Pancreas (tissue), 10 donors: ENCODE measurements around the gene PF4V1. TPM values are rescaled to one million over a fixed set of nuclear protein-coding genes. Genes with fewer than 3 reads are reported as not detected.

ENCODE experiments used
- ATAC-seq, 4 donors: fragments of 200-7000 bp; cut with Tn5 transposase; one replicate each; pipeline versions ENCODE4 v1.8.0 to v1.9.1; 2020; ENCODE audit warnings: mild to moderate bottlenecking in 4 of 4, moderate library complexity in 4 of 4
- DNase-seq, 6 donors: peaks; one replicate each; pipeline ENCODE4 v3.0.0-alpha.2; 2020
- FAIRE-seq: peaks from 2 replicates; lab custom pipeline; 2012; peaks lifted over from hg19 to GRCh38; lab: Jason Lieb, UNC
- H3K27ac ChIP-seq, 4 donors: fragments of 200-600 bp; sonication (generic); 1 replicate in 3 of 4; 2 replicates in 1 of 4; pipeline versions ENCODE4 v1.5.0 to v1.8.0; 2020
- H3K27me3 ChIP-seq, 4 donors: fragments of 200-600 bp; one replicate each; pipeline ENCODE4 v1.8.0; 2021
- H3K36me3 ChIP-seq, 3 donors: fragments of 200-600 bp; sonication (generic) in 1 of 3; one replicate each; pipeline versions ENCODE4 v1.5.0 to v1.8.0; 2020 to 2021
- H3K4me1 ChIP-seq, 3 donors: fragments of 200-600 bp; one replicate each; pipeline ENCODE4 v1.8.0; 2021
- H3K4me3 ChIP-seq, 4 donors: fragments of 200-600 bp; sonication (generic) in 2 of 4; one replicate each; pipeline versions ENCODE4 v1.5.0 to v1.8.0; 2020 to 2021
- H3K9me3 ChIP-seq, 4 donors: fragments of 200-600 bp; one replicate each; pipeline ENCODE4 v1.8.0; 2021
- WGBS, 2 donors: extraction: QIAGEN DNeasy Blood & Tissue Kit; methylation state at CpG; one replicate each; pipeline ENCODE4 v1.1.7; 2013; 5-methylcytosine and 5-hydroxymethylcytosine counted together
- intact Hi-C, 3 donors: fragments of 100-400 bp; cut with DNase I; formaldehyde crosslinking; loops; one replicate each; pipeline versions ENCODE4 v1.11.1 to v1.14.2; 2022
- polyA plus RNA-seq, 2 donors: library from polyadenylated mRNA; stranded (reverse); fragments of 200-250 nt; gene quantifications; one replicate each; pipeline ENCODE4 v1.2.3, GENCODE V29; 2013
- total RNA-seq, 6 donors: library from RNA; stranded (reverse); fragmentation: NEBNext Ultra II Directional in 4 of 6; extraction: Animal tissue kit (Norgen Biotek cat#: 25700) in 4 of 6; gene quantifications; one replicate each; pipeline versions ENCODE4 v1.2.1 to v1.2.4, GENCODE V29; 2021 to 2023
- TF ChIP-seq, protein P1 (sequence below), 4 donors: fragments of 200-600 bp; sonication (generic) in 3 of 4; IDR thresholded peaks; one replicate each; pipeline versions ENCODE4 v1.5.0 to v1.8.0; 2021; ENCODE audit warnings: antibody characterized with exemption in 4 of 4
- donor health status: healthy with polysubstance abuse.
- donor health status: DM: no; HTN: no; CAD: no; lungs with moderate emphysema.
- donor health status: DM: no; HTN: no; CAD: no.
- donor health status: control.
- donor health status: control.
- donor health status: Bipolar disorder and iron deficiency.
- donor health status: DM: yes; HTN: yes; CAD: no.
- donor health status: DM: no; HTN: no; CAD: no.
- donor health status: DM: no; HTN: no; CAD: no.
- donor health status: DM: yes; HTN: yes; CAD: no.

The PF4V1 gene
- total and polyA plus RNA-seq, 8 donors = 0.53 TPM; not detected in 7

- Histone ChIP-seq H3K27ac (no peak overlapping the region), H3K4me1 (no peaks in the 10 kb centered on the region), H3K27me3 (no peaks in the 10 kb centered on the region), H3K4me3 (no peak overlapping the region), H3K9me3 (no peaks in the 10 kb centered on the region), H3K36me3 (no peaks in the 10 kb centered on the region)
- no peak for ATAC-seq
- intact Hi-C loops = loop anchor here in 2 of 3 donors (10.0 kb wide), 1 partner anchor 201 kb away; no protein-coding TSS in a partner anchor
- WGBS, 2 donors = 58 to 69% methylated on average over 5 of the region's 5 CpGs
- FAIRE-seq = no peak
- TF ChIP-seq, protein P1, sequence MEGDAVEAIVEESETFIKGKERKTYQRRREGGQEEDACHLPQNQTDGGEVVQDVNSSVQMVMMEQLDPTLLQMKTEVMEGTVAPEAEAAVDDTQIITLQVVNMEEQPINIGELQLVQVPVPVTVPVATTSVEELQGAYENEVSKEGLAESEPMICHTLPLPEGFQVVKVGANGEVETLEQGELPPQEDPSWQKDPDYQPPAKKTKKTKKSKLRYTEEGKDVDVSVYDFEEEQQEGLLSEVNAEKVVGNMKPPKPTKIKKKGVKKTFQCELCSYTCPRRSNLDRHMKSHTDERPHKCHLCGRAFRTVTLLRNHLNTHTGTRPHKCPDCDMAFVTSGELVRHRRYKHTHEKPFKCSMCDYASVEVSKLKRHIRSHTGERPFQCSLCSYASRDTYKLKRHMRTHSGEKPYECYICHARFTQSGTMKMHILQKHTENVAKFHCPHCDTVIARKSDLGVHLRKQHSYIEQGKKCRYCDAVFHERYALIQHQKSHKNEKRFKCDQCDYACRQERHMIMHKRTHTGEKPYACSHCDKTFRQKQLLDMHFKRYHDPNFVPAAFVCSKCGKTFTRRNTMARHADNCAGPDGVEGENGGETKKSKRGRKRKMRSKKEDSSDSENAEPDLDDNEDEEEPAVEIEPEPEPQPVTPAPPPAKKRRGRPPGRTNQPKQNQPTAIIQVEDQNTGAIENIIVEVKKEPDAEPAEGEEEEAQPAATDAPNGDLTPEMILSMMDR (IDR thresholded peaks at IDR 0.05) = no peak
- no peak for DNase-seq
Observed at GRCh38 chr4:73865431-73866096, 12.5 kb downstream of the PF4V1 start.

GRCh38 chr4:73866246-73866645 is 13.2 kb downstream of the PF4V1 start:
- 22 to 31% methylated on average over 2 of the region's 2 CpGs for WGBS, 2 donors
- Histone ChIP-seq H3K36me3 (no peaks in the 10 kb centered on the region), H3K4me3 (no peak overlapping the region), H3K27ac (no peak overlapping the region), H3K4me1 (no peaks in the 10 kb centered on the region), H3K27me3 (no peaks in the 10 kb centered on the region), H3K9me3 (no peaks in the 10 kb centered on the region)
- DNase-seq = no peak
- TF ChIP-seq, protein P1 (IDR thresholded peaks at IDR 0.05) = no peak
- intact Hi-C loops = loop anchor here in 2 of 3 donors (10.0 kb wide), 1 partner anchor 201 kb away; no protein-coding TSS in a partner anchor
- no peak for ATAC-seq
- FAIRE-seq = no peak

- H3K27ac ChIP-seq = peak overlapping the region in 2 of 4 donors; percentile 67 to 78
- no peaks in the 10 kb centered on the region for H3K27me3 ChIP-seq
- DNase-seq (peak in 1 of 6 donors; percentile 34), FAIRE-seq (no peak), ATAC-seq (peak in 3 of 4 donors; percentile 43 to 58 (median 54))
- TF ChIP-seq, protein P1 (IDR thresholded peaks at IDR 0.05) = no peak
- no peaks in the 10 kb centered on the region for H3K36me3 ChIP-seq
- H3K4me3 ChIP-seq = no peak overlapping the region
- H3K9me3 ChIP-seq = no peaks in the 10 kb centered on the region
- intact Hi-C loops = loop anchor here in 2 of 3 donors (10.0 kb wide), 1 partner anchor 203 kb away; no protein-coding TSS in a partner anchor
- H3K4me1 ChIP-seq = no peaks in the 10 kb centered on the region
- 25 to 29% methylated on average over 3 of the region's 3 CpGs for WGBS, 2 donors
Observed at GRCh38 chr4:73867783-73868182, 14.7 kb downstream of the PF4V1 start.

GRCh38 chr4:73868206-73869129 is 15.4 kb downstream of the PF4V1 start:
- intact Hi-C loops = loop anchor here in 2 of 3 donors (10.0 kb wide), 1 partner anchor 204 kb away; no protein-coding TSS in a partner anchor
- WGBS, 2 donors = 16 to 18% methylated on average over 16 of the region's 16 CpGs
- peak overlapping the region; percentile 38 to 68 (median 46) for H3K4me3 ChIP-seq
- H3K36me3 ChIP-seq = no peaks in the 10 kb centered on the region
- no peaks in the 10 kb centered on the region for H3K27me3 ChIP-seq
- H3K27ac ChIP-seq = peak overlapping the region in 3 of 4 donors; percentile 6 to 78 (median 67)
- H3K4me1 ChIP-seq = no peaks in the 10 kb centered on the region
- TF ChIP-seq, protein P1 (IDR thresholded peaks at IDR 0.05) = no peak
- ATAC-seq (peak; percentile 9 to 42 (median 30)), DNase-seq (no peak), FAIRE-seq (no peak)
- no peaks in the 10 kb centered on the region for H3K9me3 ChIP-seq
